IMR-90 (cell line): ENCODE results near the gene TRIP11. TPM values are rescaled to one million over a fixed set of nuclear protein-coding genes. Genes with fewer than 3 reads are reported as not detected.

Source experiments
- ATAC-seq: fragments of 200-7000 bp; cut with Tn5 transposase; 2 replicates; pipeline ENCODE4 v1.9.1; 2020; ENCODE audit warnings: low read depth, mild to moderate bottlenecking, moderate library complexity
- Bru-seq: library from RNA; stranded (reverse); fragments of 400-500 nt; gene quantifications from one replicate; lab custom pipeline; 2021; lab: Mats Ljungman, UMichigan
- BruChase-seq, 2 experiments: library from RNA; stranded (reverse); fragments of 400-500 nt; gene quantifications; one replicate each; lab custom pipeline; 2021; lab: Mats Ljungman, UMichigan
- BruUV-seq: library from RNA; stranded (reverse); fragments of 400-500 nt; replicated peaks from 2 replicates; lab custom pipeline; 2021; lab: Mats Ljungman, UMichigan
- CTCF ChIA-PET: fragments of 300-600 bp; formaldehyde crosslinking; extraction: SDS; loops from one replicate; lab custom pipeline; 2021; ENCODE audit warnings: antibody characterized with exemption; lab: Yijun Ruan, JAX
- POLR2A ChIA-PET: fragments of 300-600 bp; sonication (Branson Sonifier 250); formaldehyde crosslinking; loops from one replicate; lab custom pipeline; 2022; ENCODE audit warnings: antibody characterized with exemption; ENCODE audit not compliant: unreplicated experiment; lab: Charles Lee
- DNase-seq: peaks from one replicate; pipeline ENCODE4 v3.0.0; 2013
- H2AFZ ChIP-seq: replicated peaks from 2 replicates; pipeline ENCODE3; 2013; ENCODE audit warnings: low read length, mild to moderate bottlenecking; ENCODE audit not compliant: poor library complexity
- H2AK5ac ChIP-seq: 2 replicates; pipeline ENCODE4 v1.6.1; 2013; ENCODE audit warnings: low read depth, low read length, inconsistent platforms
- H2AK9ac ChIP-seq: replicated peaks from 2 replicates; pipeline ENCODE3; 2013; ENCODE audit warnings: mild to moderate bottlenecking, low read depth, low read length, moderate library complexity; ENCODE audit not compliant: poor library complexity
- H2BK120ac ChIP-seq: 2 replicates; pipeline ENCODE4 v1.6.1; 2013; ENCODE audit warnings: low read depth, low read length, inconsistent platforms
- H2BK15ac ChIP-seq: 3 replicates; pipeline ENCODE4 v1.6.1; 2013; ENCODE audit warnings: low read depth, low read length, inconsistent platforms
- H2BK20ac ChIP-seq: 2 replicates; pipeline ENCODE4 v1.6.1; 2013; ENCODE audit warnings: low read depth, mild to moderate bottlenecking, inconsistent platforms, low read length, moderate library complexity
- H2BK5ac ChIP-seq: 2 replicates; pipeline ENCODE4 v1.6.1; 2013; ENCODE audit warnings: mild to moderate bottlenecking, low read depth, low read length, inconsistent platforms; ENCODE audit not compliant: poor library complexity, severe bottlenecking
- H3K14ac ChIP-seq: replicated peaks from 2 replicates; pipeline ENCODE4 v1.6.1; 2013; ENCODE audit warnings: low read depth, low read length, inconsistent platforms
- H3K18ac ChIP-seq: 2 replicates; pipeline ENCODE4 v1.6.1; 2013; ENCODE audit warnings: low read depth, low read length, control low read depth
- H3K23ac ChIP-seq: 2 replicates; pipeline ENCODE4 v1.6.1; 2013; ENCODE audit warnings: low read depth, low read length, inconsistent platforms
- H3K27ac ChIP-seq: 2 replicates; pipeline ENCODE4 v1.5.1; 2013; ENCODE audit warnings: mild to moderate bottlenecking, control low read depth, low read length; ENCODE audit not compliant: insufficient read depth
- H3K27me3 ChIP-seq: 2 replicates; pipeline ENCODE4 v1.6.1; 2013; ENCODE audit warnings: low read length; ENCODE audit not compliant: control insufficient read depth, insufficient read depth
- H3K36me3 ChIP-seq: 2 replicates; pipeline ENCODE4 v1.6.1; 2013; ENCODE audit warnings: low read length, mixed read lengths; ENCODE audit not compliant: control insufficient read depth, insufficient read depth
- H3K4ac ChIP-seq: 2 replicates; pipeline ENCODE4 v1.6.1; 2013; ENCODE audit warnings: low read depth, low read length, inconsistent platforms
- H3K4me1 ChIP-seq: 2 replicates; pipeline ENCODE4 v1.6.1; 2013; ENCODE audit warnings: low read length, mixed read lengths; ENCODE audit not compliant: control insufficient read depth, insufficient read depth
- H3K4me2 ChIP-seq: 2 replicates; pipeline ENCODE4 v1.6.1; 2013; ENCODE audit warnings: low read depth, mild to moderate bottlenecking, control low read depth, low read length, moderate library complexity
- H3K4me3 ChIP-seq: 2 replicates; pipeline ENCODE4 v1.5.1; 2013; ENCODE audit warnings: low read depth, mild to moderate bottlenecking, control low read depth, low read length, moderate library complexity; ENCODE audit not compliant: insufficient read depth
- H3K56ac ChIP-seq: 2 replicates; pipeline ENCODE4 v1.6.1; 2013; ENCODE audit warnings: low read length, inconsistent platforms; ENCODE audit not compliant: insufficient read depth; ENCODE audit errors: extremely low read depth
- H3K79me1 ChIP-seq, 2 experiments: 2 replicates each; pipeline ENCODE4 v1.6.1; 2013; ENCODE audit warnings: low read length in 2 of 2, inconsistent platforms in 1 of 2, low read depth in 1 of 2
- H3K9ac ChIP-seq: 2 replicates; pipeline ENCODE4 v1.6.1; 2013; ENCODE audit warnings: low read depth, low read length, control low read depth
- H3K9me1 ChIP-seq: 2 replicates; pipeline ENCODE4 v1.6.1; 2013; ENCODE audit warnings: low read length, inconsistent platforms; ENCODE audit not compliant: insufficient read depth
- H3K9me3 ChIP-seq: 2 replicates; pipeline ENCODE4 v1.6.1; 2013; ENCODE audit warnings: low read length; ENCODE audit not compliant: control insufficient read depth, insufficient read depth
- H4K20me1 ChIP-seq: 2 replicates; pipeline ENCODE4 v1.6.1; 2013; ENCODE audit warnings: low read length, inconsistent platforms; ENCODE audit not compliant: insufficient read depth
- H4K5ac ChIP-seq: 2 replicates; pipeline ENCODE4 v1.6.1; 2013; ENCODE audit warnings: mild to moderate bottlenecking, low read depth, low read length, control low read depth
- H4K8ac ChIP-seq, 2 experiments: 2 replicates each; pipeline ENCODE4 v1.6.1; 2013; ENCODE audit warnings: low read depth in 2 of 2, low read length in 2 of 2, control low read depth in 1 of 2, inconsistent platforms in 1 of 2
- H4K91ac ChIP-seq: 2 replicates; pipeline ENCODE4 v1.6.1; 2013; ENCODE audit warnings: low read depth, low read length, inconsistent platforms; ENCODE audit not compliant: insufficient read depth
- CTCF ChIP-seq: conservative IDR thresholded peaks from 2 replicates; pipeline ENCODE4 v1.5.1; 2012; ENCODE audit warnings: mild to moderate bottlenecking, low read depth, low read length, improper control_type of control experiment
- FOS ChIP-seq: fragments of 150-350 bp; IDR thresholded peaks from 2 replicates; pipeline ENCODE4 v1.6.1; 2016; ENCODE audit warnings: low read depth, low read length
- MAZ ChIP-seq: IDR thresholded peaks from 2 replicates; pipeline ENCODE4 v1.6.1; 2012; ENCODE audit warnings: low read depth, mild to moderate bottlenecking, low read length, improper control_type of control experiment, moderate library complexity, borderline replicate concordance
- POLR2A ChIP-seq: IDR thresholded peaks from 2 replicates; pipeline ENCODE4 v1.6.1; 2012; ENCODE audit warnings: mild to moderate bottlenecking, low read depth, low read length
- RCOR1 ChIP-seq: IDR thresholded peaks from 2 replicates; pipeline ENCODE4 v1.6.1; 2012; ENCODE audit warnings: mild to moderate bottlenecking, low read length, improper control_type of control experiment; ENCODE audit not compliant: insufficient replicate concordance
- RFX5 ChIP-seq: IDR thresholded peaks from 2 replicates; pipeline ENCODE4 v1.8.0; 2012; ENCODE audit warnings: low read depth, mild to moderate bottlenecking, low read length, moderate library complexity
- SMC3 ChIP-seq: fragments of 150-350 bp; IDR thresholded peaks from 2 replicates; pipeline ENCODE4 v1.6.1; 2016; ENCODE audit warnings: low read depth, mild to moderate bottlenecking, antibody characterized with exemption, low read length, moderate library complexity
- WGBS, 2 experiments: methylation state at CpG; one replicate each; pipeline versions ENCODE4 v1.1.5 to v1.1.7; 2013; ENCODE audit warnings: missing lambda C conversion rate in 2 of 2; ENCODE audit not compliant: insufficient read length in 1 of 2; ENCODE audit errors: extremely low coverage in 2 of 2; 5-methylcytosine and 5-hydroxymethylcytosine counted together
- dilution Hi-C: fragments of 300-500 bp; cut with HindIII; formaldehyde crosslinking; loops from one replicate; pipeline ENCODE4 v1.14.3; 2018; ENCODE audit warnings: low sequenced_read_pairs; ENCODE audit not compliant: unreplicated experiment
- in situ Hi-C: fragments of 300-500 bp; cut with MboI; formaldehyde crosslinking; loops from 3 replicates; pipeline ENCODE4 v1.14.3; 2019; ENCODE audit warnings: low sequenced_read_pairs, inconsistent platforms, mixed read lengths
- intact Hi-C: fragments of 100-400 bp; cut with micrococcal nuclease; formaldehyde crosslinking; loops from 2 replicates; pipeline ENCODE4 v1.10.0; 2022
- long read RNA-seq: library from polyadenylated mRNA; unstranded; transcript quantifications from one replicate; pipeline ENCODE4 v2.0.0, GENCODE V29; 2021; ENCODE audit not compliant: unreplicated experiment
- polyA plus RNA-seq, 3 experiments: library from polyadenylated mRNA; depleted of rRNA; stranded (reverse); fragments of >200 nt; gene quantifications; 2 replicates each; pipeline ENCODE4 v1.2.3, GENCODE V29; 2012; ENCODE audit warnings: low replicate concordance in 1 of 3
- total RNA-seq: library from RNA; depleted of rRNA; stranded (reverse); fragments of >200 nt; gene quantifications from 2 replicates; pipeline ENCODE4 v1.2.3, GENCODE V29; 2012; rRNA removed
- TF ChIP-seq, protein P1 (sequence below): fragments of 150-350 bp; IDR thresholded peaks from 2 replicates; pipeline ENCODE4 v1.6.1; 2016; ENCODE audit warnings: low read depth, mild to moderate bottlenecking, low read length, moderate library complexity, borderline replicate concordance

The TRIP11 gene
- 53.0 and 83.5 TPM in 2 replicates for total RNA-seq
- polyA plus RNA-seq (2012; rRNA removed): 6.8 and 7.5 TPM in 2 replicates
- 2.0 TPM in 2 replicates for polyA plus RNA-seq (2012; cell fraction: cytosol; rRNA removed)
- 0.98 and 5.6 TPM in 2 replicates for polyA plus RNA-seq (2012; cell fraction: nucleus; rRNA removed; ENCODE audit: low replicate concordance)
- percentile 79 among the genes with signal in this experiment for Bru-seq, nascent RNA
- percentile 79 among the genes with signal in this experiment for BruChase-seq, experiment 1, labeled RNA remaining after a 6-hour chase
- percentile 83 among the genes with signal in this experiment for BruChase-seq, experiment 2, labeled RNA remaining after a 2-hour chase
- long read RNA-seq, partial matches to known transcripts: 35 of 40 reads
- long read RNA-seq, other reads (novel, unspliced or antisense): 5 of 40 reads

- H4K8ac ChIP-seq: peak within 1 kb of the TSS; percentile 88 to 98
- no peaks in the 10 kb centered on the region for H3K27me3 ChIP-seq
- H2AK5ac ChIP-seq: peak within 1 kb of the TSS; percentile 74
- DNase-seq (peak; percentile 93), ATAC-seq (peak; percentile 96)
- dilution Hi-C loops: no loop called here
- H2BK15ac ChIP-seq: no peak within 1 kb of the TSS; the same call in 2 of the 3 replicates
- H2BK120ac ChIP-seq: peak within 1 kb of the TSS; percentile 73
- ChIA-PET POLR2A (interaction anchor here (0.6 kb wide), 1 partner anchor 22 kb away, joined by 5 read pairs; no protein-coding TSS in a partner anchor), CTCF (interaction anchor here (0.6 to 0.8 kb wide), 2 partner anchors 43 to 431 kb away, joined by 3 read pairs; no protein-coding TSS in a partner anchor)
- H3K14ac ChIP-seq: peak within 1 kb of the TSS; percentile 97
- H3K23ac ChIP-seq: peak within 1 kb of the TSS; percentile 91
- H2BK20ac ChIP-seq: no peak within 1 kb of the TSS
- intact Hi-C loops: loop anchor here (2.0 kb wide), 1 partner anchor 67 kb away; the partner anchor contains the start of gene ATXN3
- peak within 1 kb of the TSS; percentile 92 for H3K27ac ChIP-seq
- peak within 1 kb of the TSS; percentile 87 for H3K4ac ChIP-seq
- peak within 1 kb of the TSS; percentile 88 for H4K5ac ChIP-seq
- H3K9ac ChIP-seq: peak within 1 kb of the TSS; percentile 95
- H3K56ac ChIP-seq: peak within 1 kb of the TSS; percentile 98
- H3K4me3 ChIP-seq: peak within 1 kb of the TSS; percentile 72
- peaks cover 22% of the 10 kb centered on the region for H4K20me1 ChIP-seq
- peaks cover 5 to 47% of the 10 kb centered on the region in 2 experiments; a peak in 3 of 4 replicates for H3K79me1 ChIP-seq
- H3K18ac ChIP-seq: peak within 1 kb of the TSS; percentile 81
- 1% methylated on average over 32 of the region's 57 CpGs; no CpG with 5 or more reads in 1 of the 2 experiments for WGBS, 2 experiments
- BruUV-seq: TSS peak; percentile 70
- H2BK5ac ChIP-seq: peak within 1 kb of the TSS; percentile 81
- peak within 1 kb of the TSS; percentile 99 for H2AFZ ChIP-seq
- H3K4me1 ChIP-seq: peaks cover 7% of the 10 kb centered on the region
- H4K91ac ChIP-seq: peak within 1 kb of the TSS; percentile 87
- H3K9me1 ChIP-seq: peaks cover 3% of the 10 kb centered on the region
- in situ Hi-C loops: no loop called here
- 0 out of 2 replicates have a peak, but pooled peaks have one; percentile 5 for TF ChIP-seq MAZ
- TF ChIP-seq POLR2A: peak; percentile 89
- TF ChIP-seq RCOR1: peak; percentile 4
- TF ChIP-seq FOS: no peak
- TF ChIP-seq RFX5: peak; percentile 15; the same call in 1 of the 2 replicates
- no peak for TF ChIP-seq CTCF
- TF ChIP-seq SMC3: no peak
- TF ChIP-seq, protein P1, sequence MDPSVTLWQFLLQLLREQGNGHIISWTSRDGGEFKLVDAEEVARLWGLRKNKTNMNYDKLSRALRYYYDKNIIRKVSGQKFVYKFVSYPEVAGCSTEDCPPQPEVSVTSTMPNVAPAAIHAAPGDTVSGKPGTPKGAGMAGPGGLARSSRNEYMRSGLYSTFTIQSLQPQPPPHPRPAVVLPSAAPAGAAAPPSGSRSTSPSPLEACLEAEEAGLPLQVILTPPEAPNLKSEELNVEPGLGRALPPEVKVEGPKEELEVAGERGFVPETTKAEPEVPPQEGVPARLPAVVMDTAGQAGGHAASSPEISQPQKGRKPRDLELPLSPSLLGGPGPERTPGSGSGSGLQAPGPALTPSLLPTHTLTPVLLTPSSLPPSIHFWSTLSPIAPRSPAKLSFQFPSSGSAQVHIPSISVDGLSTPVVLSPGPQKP: no peak
- H3K4me2 ChIP-seq: peak within 1 kb of the TSS; percentile 99
- H2AK9ac ChIP-seq: peak within 1 kb of the TSS; percentile 95
- H3K36me3 ChIP-seq: peaks cover 2% of the 10 kb centered on the region; the same call in 1 of the 2 replicates
- no peaks in the 10 kb centered on the region for H3K9me3 ChIP-seq
These were observed at the start of gene TRIP11 for GRCh38 chr14:92039719-92040430. Gene TRIP11 (minus strand): TSS chr14:92040059. CDS start chr14:92039685, 374 bp downstream.
